ENCODE results near the gene SAP130. TPM values are rescaled to one million over a fixed set of nuclear protein-coding genes. Genes with fewer than 3 reads are reported as not detected.

The SAP130 gene
- total RNA-seq: 10 to 100 TPM; 22.5 to 22.9 TPM

DNA sequence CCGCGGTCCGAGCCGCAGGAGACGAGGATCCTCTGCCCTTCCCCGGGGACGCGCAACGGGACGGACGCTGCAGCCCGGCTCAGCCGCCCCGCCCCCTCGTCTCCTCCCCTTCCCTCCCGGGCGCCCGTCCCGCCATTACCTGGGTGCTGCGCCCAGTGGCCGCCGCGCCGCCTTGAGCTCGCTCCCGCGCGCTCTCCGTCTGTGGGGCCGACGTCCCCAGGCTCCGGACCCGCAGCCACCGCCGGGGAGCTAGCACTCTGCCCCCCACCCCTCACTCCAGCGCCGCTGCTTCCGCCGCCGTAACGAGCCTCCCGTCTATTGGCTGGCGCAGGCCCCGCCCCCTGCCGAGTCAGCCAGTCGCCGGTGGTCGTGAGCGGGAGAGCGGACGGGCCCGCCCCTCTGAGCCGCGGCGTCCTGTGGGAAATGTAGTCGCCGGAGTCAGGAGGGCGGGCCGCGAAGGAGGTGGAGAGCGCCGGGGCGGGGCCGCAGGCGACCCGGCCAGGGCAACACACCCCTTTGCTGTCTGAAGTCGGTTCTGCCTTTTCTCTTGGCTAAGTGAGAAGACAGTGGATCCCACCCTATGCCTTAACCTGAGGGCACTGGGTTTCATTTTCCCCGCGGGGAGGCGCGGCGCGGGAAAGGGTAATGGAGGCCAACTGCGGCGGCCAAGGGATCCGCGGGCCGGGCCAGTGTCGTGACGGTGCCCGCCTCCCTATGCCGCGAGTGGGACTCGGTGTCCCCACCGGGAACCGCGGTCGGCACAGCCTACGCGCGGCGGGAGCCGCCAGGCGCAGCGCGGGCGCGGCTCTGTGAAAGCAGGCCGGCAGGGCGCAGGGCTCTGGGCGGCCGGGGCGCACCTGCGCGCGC is at the start of gene SAP130:
TSS of gene SAP130 (minus strand) at position 259 of the 867 bp plus-strand sequence. CDS start 1,767 bp downstream, outside the sequence.
- POLR2A ChIA-PET: interaction anchor here (0.5 to 0.8 kb wide), 4 partner anchors 63 to 251 kb away, joined by 3 to 4 read pairs (median 3); partner anchors contain the start of genes POLR2D and UGGT1
- CTCF ChIA-PET: interaction anchor here (1.0 kb wide), 1 partner anchor 63 kb away, joined by 3 read pairs; the partner anchor contains the start of gene UGGT1

GRCh38 chr2:128076461-128077106 is 48.7 kb upstream of the SAP130 start:
- POLR2A ChIA-PET: no interaction called here
- CTCF ChIA-PET: interaction anchor here (0.6 kb wide), 1 partner anchor 10 kb away, joined by 3 read pairs; no protein-coding TSS in a partner anchor

- POLR2A ChIA-PET: no interaction called here
- CTCF ChIA-PET: interaction anchor here (0.7 kb wide), 1 partner anchor 221 kb away, joined by 3 read pairs; no protein-coding TSS in a partner anchor
Observed at GRCh38 chr2:128073278-128073677, 45.4 kb upstream of the SAP130 start.

- ChIA-PET CTCF (no interaction called here), POLR2A (no interaction called here)
Observed at GRCh38 chr2:128069769-128070168, 41.9 kb upstream of the SAP130 start.

- POLR2A ChIA-PET: no interaction called here
- CTCF ChIA-PET: interaction anchor here (0.7 kb wide), 1 partner anchor 350 kb away, joined by 3 read pairs; no protein-coding TSS in a partner anchor
Observed at GRCh38 chr2:128064353-128064752, 36.5 kb upstream of the SAP130 start.

DNA sequence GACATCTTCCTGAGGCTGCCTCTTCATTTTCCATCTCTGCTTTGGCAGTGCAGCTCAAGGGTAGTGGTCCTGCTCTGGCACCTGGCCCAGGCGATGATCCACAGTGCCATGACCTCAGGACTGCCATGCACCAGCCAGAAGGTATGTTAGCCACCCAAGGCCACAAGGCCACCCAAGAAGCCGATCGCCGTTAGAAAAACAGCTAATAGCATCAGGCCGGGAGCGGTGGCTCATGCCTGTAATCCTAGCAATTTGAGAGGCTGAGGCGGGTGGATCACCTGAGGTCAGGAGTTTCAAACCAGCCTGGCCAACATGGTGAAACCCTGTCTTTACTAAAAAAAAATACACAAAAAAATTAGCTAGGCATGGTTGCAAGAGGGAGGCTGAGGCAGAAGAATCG is 34.7 kb upstream of the SAP130 start:
- POLR2A ChIA-PET: no interaction called here

DNA sequence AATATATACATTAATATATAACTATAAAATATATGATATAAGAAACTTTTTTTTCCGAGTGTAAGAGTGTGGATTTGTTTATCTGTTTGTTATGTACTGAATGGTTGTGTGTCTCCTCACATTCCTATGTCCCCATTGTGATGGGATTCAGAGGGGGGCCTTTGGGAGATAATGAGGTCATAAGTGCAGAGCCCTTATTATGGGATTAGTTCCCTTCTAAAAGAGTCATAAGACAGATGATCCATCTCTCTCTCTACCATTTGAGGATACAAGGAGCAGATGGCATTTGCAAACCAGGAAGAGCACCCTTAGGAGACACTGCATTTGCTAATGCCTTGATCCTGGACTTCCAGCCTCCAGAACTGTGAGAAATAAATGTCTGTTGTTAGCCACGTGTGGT is 30.3 kb upstream of the SAP130 start:
- POLR2A ChIA-PET: no interaction called here
- CTCF ChIA-PET: no interaction called here

More for the DNA sequence above, 34.7 kb upstream of the SAP130 start:
- CTCF ChIA-PET: no interaction called here

DNA sequence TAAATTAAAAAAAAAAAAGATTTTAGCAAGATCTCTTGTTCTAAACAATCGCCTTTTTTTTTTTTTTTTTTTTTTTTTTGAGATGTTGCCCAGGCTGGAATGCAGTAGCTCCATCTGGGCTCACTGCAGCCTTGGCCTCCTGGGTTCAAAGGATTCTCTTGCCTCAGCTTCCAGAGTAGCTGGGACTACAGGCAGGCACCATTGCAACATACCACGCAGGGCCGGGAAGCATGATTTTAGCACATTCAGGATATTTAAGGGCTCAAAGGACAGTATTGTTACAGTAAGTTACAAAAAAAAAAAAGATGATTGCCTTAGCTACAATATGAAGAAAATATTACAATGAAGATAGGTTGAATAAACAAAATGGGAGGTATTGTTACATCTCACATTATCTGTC is 29.5 kb upstream of the SAP130 start:
- ChIA-PET CTCF (no interaction called here), POLR2A (no interaction called here)

GRCh38 chr2:128054104-128054885 is 26.4 kb upstream of the SAP130 start:
- CTCF ChIA-PET: interaction anchor here (0.6 to 0.7 kb wide), 2 partner anchors 47 to 134 kb away, joined by 3 to 4 read pairs; no protein-coding TSS in a partner anchor
- POLR2A ChIA-PET: no interaction called here

GRCh38 chr2:128053331-128053730 is 25.5 kb upstream of the SAP130 start:
- CTCF ChIA-PET: interaction anchor here (1.6 kb wide), 1 partner anchor 10 kb away, joined by 4 read pairs; no protein-coding TSS in a partner anchor

DNA sequence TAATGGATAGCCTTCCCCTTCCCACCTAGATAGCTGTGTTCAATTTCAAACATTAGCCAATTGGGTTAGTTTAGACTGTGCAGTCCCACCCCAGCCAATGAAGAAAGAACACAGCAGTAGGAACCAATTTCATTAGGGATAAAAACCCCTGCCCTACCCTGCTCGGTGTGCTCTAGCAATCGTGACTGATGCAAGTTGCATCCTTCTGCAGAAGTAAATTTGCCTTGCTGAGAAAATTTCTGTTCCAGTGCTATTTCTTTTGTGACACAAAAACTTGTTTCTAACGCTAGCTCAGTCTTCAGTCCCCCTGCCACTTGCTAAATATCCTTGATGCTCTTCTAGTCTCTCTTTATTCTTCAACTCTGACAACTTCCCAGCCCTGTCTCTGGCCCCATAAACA is 15.2 kb upstream of the SAP130 start:
- ChIA-PET CTCF (no interaction called here), POLR2A (no interaction called here)

More at GRCh38 chr2:128053331-128053730, 25.5 kb upstream of the SAP130 start:
- POLR2A ChIA-PET: no interaction called here

DNA sequence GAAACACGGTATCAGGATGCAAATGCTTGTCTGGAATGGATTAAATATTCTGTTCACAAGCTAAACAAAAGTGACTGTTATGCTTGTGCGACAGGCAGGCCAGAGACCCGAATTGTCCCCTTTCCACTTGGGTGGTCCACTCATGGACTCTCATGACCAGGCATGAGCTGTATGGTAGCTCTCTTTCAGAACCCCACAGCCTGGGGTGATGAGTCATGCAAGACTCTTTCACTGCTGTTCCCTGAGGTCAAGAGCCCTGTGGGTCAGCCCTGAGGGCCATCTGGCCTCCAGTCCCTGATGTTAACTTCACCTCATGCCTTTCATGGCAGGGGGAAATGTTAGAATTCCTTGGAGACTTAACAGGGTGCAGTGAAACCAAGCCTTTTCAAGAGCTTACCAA is 13.7 kb upstream of the SAP130 start:
- ChIA-PET POLR2A (no interaction called here), CTCF (no interaction called here)

DNA sequence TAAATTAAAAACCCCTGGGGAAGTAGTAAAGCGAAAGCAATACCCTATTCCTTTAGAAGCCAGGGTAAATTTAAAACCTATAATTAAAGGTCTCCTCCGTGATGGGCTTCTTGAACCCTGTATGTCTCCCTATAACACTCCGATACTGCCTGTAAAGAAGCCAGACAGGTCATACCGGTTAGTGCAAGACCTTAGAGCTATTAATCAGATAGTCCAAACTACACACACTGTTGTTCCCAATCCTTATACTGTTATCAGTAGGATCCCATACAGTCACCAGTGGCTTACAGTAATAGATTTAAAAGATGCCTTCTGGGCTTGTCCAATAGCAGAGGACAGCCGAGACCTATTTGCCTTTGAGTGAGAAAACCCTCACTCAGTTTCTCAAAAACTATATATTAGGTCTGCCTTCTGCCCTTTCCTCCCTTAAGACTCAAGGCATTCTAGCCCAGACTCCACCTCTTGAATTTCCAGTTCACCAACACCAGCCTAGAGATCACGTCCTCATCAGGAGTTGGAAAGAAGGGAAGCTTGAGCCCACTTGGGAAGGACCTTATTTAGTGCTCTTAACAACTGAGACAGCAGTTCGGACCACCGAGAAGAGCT is 12.4 kb upstream of the SAP130 start:
- ChIA-PET CTCF (no interaction called here), POLR2A (no interaction called here)

- ChIA-PET POLR2A (no interaction called here), CTCF (no interaction called here)
Observed at GRCh38 chr2:128039535-128039934, 11.7 kb upstream of the SAP130 start.

DNA sequence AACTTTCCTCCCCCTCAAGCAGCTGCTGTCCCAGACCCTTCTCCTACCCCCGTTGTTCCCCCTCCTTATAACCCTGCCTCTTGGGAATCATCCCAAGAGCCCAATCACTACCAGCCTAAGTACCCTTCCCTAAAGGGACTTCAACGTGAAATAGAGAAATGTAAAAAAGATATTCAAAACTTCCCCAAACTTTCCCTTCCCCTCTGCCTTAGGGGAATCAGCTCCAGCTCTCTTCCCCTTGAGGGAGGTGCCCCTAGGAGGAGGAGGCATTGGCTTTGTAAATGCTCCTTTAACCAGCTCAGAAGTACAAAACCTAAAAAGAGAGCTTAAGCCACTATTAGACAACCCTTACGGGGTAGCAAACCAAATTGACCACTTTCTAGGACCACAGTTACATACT is 10.6 kb upstream of the SAP130 start:
- ChIA-PET POLR2A (no interaction called here), CTCF (no interaction called here)

- POLR2A ChIA-PET: no interaction called here
- CTCF ChIA-PET: no interaction called here
Observed at GRCh38 chr2:128037649-128038048, 9.8 kb upstream of the SAP130 start.

GRCh38 chr2:128036748-128037607 is 9.1 kb upstream of the SAP130 start:
- CTCF ChIA-PET: no interaction called here
- POLR2A ChIA-PET: no interaction called here

- ChIA-PET CTCF (interaction anchor here (1.0 kb wide), 1 partner anchor 466 kb away, joined by 3 read pairs; no protein-coding TSS in a partner anchor), POLR2A (no interaction called here)
Observed at GRCh38 chr2:128032092-128032491, 4.2 kb upstream of the SAP130 start.
